HepG2 (cell line): ENCODE data around the gene TCEANC2. TPM values are rescaled to one million over a fixed set of nuclear protein-coding genes. Genes with fewer than 3 reads are reported as not detected.
A peak's percentile ranks its signal among the peaks of the same experiment; 100 is the strongest.

Source experiments
- BORCS8-MEF2B ChIP-seq: sonication (generic); formaldehyde crosslinking; IDR thresholded peaks from 2 replicates; pipeline ENCODE4 v1.8.0; 2022; ENCODE audit warnings: mild to moderate bottlenecking, missing genetic modification reagents
- ELF1 ChIP-seq: sonication (generic); formaldehyde crosslinking; IDR thresholded peaks from 2 replicates; pipeline ENCODE4 v1.4.0; 2020; ENCODE audit warnings: missing genetic modification reagents
- FIP1L1 ChIP-seq: fragments of 200-400 bp; formaldehyde crosslinking; IDR thresholded peaks from 2 replicates; pipeline ENCODE4 v1.6.1; 2018; ENCODE audit warnings: low read depth, mild to moderate bottlenecking, low read length, moderate library complexity, borderline replicate concordance; ENCODE audit not compliant: insufficient read depth
- HCFC1 ChIP-seq: fragments of 150-350 bp; IDR thresholded peaks from 2 replicates; pipeline ENCODE4 v1.6.1; 2014; ENCODE audit warnings: low read depth, low read length
- KLF9 ChIP-seq: IDR thresholded peaks from 2 replicates; pipeline ENCODE4 v1.6.1; 2016; ENCODE audit warnings: low read depth
- MIER3 ChIP-seq: IDR thresholded peaks from 2 replicates; pipeline ENCODE4 v1.6.1; 2016; ENCODE audit warnings: missing compliant biosample characterization, borderline replicate concordance
- MTF1 ChIP-seq: sonication (generic); formaldehyde crosslinking; IDR thresholded peaks from 2 replicates; pipeline ENCODE4 v1.5.0; 2020; ENCODE audit warnings: missing genetic modification reagents
- NR2F1 ChIP-seq, 2 experiments: fragments of 450-650 bp in 1 of 2; formaldehyde crosslinking in 1 of 2; IDR thresholded peaks; 2 replicates each; pipeline versions ENCODE4 v1.5.0 to v1.6.1; 2016 to 2020; ENCODE audit warnings: mild to moderate bottlenecking in 1 of 2, missing compliant biosample characterization in 1 of 2, missing genetic modification reagents in 1 of 2, moderate library complexity in 1 of 2
- PHF21A ChIP-seq: sonication (generic); formaldehyde crosslinking; IDR thresholded peaks from 2 replicates; pipeline ENCODE4 v1.5.0; 2020; ENCODE audit warnings: mild to moderate bottlenecking, missing genetic modification reagents
- RXRA ChIP-seq: sonication (generic); formaldehyde crosslinking; IDR thresholded peaks from 2 replicates; pipeline ENCODE4 v1.5.1; 2020; ENCODE audit warnings: missing genetic modification reagents
- SIN3A ChIP-seq: IDR thresholded peaks from 2 replicates; pipeline ENCODE4 v1.6.1; 2011; ENCODE audit warnings: low read depth, mild to moderate bottlenecking, control low read depth, low read length, borderline replicate concordance
- SP140L ChIP-seq: sonication (generic); formaldehyde crosslinking; IDR thresholded peaks from 2 replicates; pipeline ENCODE4 v1.4.0; 2020; ENCODE audit warnings: missing genetic modification reagents, borderline replicate concordance
- SSRP1 ChIP-seq: IDR thresholded peaks from 2 replicates; pipeline ENCODE4 v1.6.1; 2016; ENCODE audit warnings: control low read depth
- TGIF2 ChIP-seq: IDR thresholded peaks from 2 replicates; pipeline ENCODE4 v1.6.1; 2016; ENCODE audit warnings: control low read depth, missing compliant biosample characterization
- ZBTB21 ChIP-seq: sonication (generic); formaldehyde crosslinking; IDR thresholded peaks from 2 replicates; pipeline ENCODE4 v1.4.0; 2020; ENCODE audit warnings: missing genetic modification reagents
- ZFX ChIP-seq: sonication (generic); formaldehyde crosslinking; IDR thresholded peaks from 2 replicates; pipeline ENCODE4 v1.4.0; 2020; ENCODE audit warnings: mild to moderate bottlenecking, low read depth, missing genetic modification reagents, moderate library complexity
- ZNF292 ChIP-seq: sonication (generic); formaldehyde crosslinking; IDR thresholded peaks from 2 replicates; pipeline ENCODE4 v1.8.1; 2022; ENCODE audit warnings: mild to moderate bottlenecking, low read depth, missing genetic modification reagents, borderline replicate concordance
- ZNF383 ChIP-seq: sonication (generic); formaldehyde crosslinking; IDR thresholded peaks from 2 replicates; pipeline ENCODE4 v1.4.0; 2020; ENCODE audit warnings: missing genetic modification reagents, mild to moderate bottlenecking, borderline replicate concordance
- ZNF839 ChIP-seq: sonication (generic); formaldehyde crosslinking; IDR thresholded peaks from 2 replicates; pipeline ENCODE4 v1.4.0; 2020; ENCODE audit warnings: missing genetic modification reagents, mild to moderate bottlenecking, borderline replicate concordance
- ZSCAN25 ChIP-seq: sonication (generic); formaldehyde crosslinking; IDR thresholded peaks from 2 replicates; pipeline ENCODE4 v1.8.0; 2022; ENCODE audit warnings: mild to moderate bottlenecking, missing genetic modification reagents
- polyA plus RNA-seq, 8 experiments: library from polyadenylated mRNA; depleted of rRNA in 3 of 8; stranded (reverse) in 7 of 8; unstranded in 1 of 8; fragments of >200 nt; fragmentation: Illumina TruSeq in 4 of 8; extraction: Trizol in 4 of 8; gene quantifications; 2 replicates each; pipeline versions ENCODE4 v1.2.1 to v1.2.3, GENCODE V29; 2011 to 2016; ENCODE audit warnings: low read depth in 4 of 8, missing spikeins in 1 of 8, mixed read lengths in 1 of 8; ENCODE audit not compliant: insufficient read depth in 1 of 8
- total RNA-seq, 5 experiments: library from RNA; depleted of rRNA; stranded (reverse); fragments of >200 nt; fragmentation: Illumina TruSeq; extraction: Trizol; gene quantifications; 2 replicates each; pipeline ENCODE4 v1.2.3, GENCODE V29; 2016; ENCODE audit warnings: low read depth in 1 of 5
- TF ChIP-seq, protein P1 (sequence below): sonication (generic); formaldehyde crosslinking; IDR thresholded peaks from 2 replicates; pipeline ENCODE4 v1.9.0; 2021; ENCODE audit warnings: missing genetic modification reagents, mild to moderate bottlenecking, borderline replicate concordance
- TF ChIP-seq, protein P2 (sequence below): sonication (generic); formaldehyde crosslinking; conservative IDR thresholded peaks from 2 replicates; pipeline ENCODE4 v1.8.0; 2022; ENCODE audit warnings: mild to moderate bottlenecking, moderate library complexity, missing genetic modification reagents
- TF ChIP-seq, protein P3 (sequence below): sonication (generic); formaldehyde crosslinking; IDR thresholded peaks from 2 replicates; pipeline ENCODE4 v1.4.0; 2020; ENCODE audit warnings: missing genetic modification reagents
- TF ChIP-seq, protein P4 (sequence below): sonication (generic); formaldehyde crosslinking; IDR thresholded peaks from 2 replicates; pipeline ENCODE4 v1.5.0; 2020; ENCODE audit warnings: missing genetic modification reagents

Gene TCEANC2
- total and polyA plus RNA-seq, 2 of the 13 experiments (the other 11 are each of a cell fraction or from before 2014, with no cell fraction given) = 3.8 to 5.0 TPM

DNA sequence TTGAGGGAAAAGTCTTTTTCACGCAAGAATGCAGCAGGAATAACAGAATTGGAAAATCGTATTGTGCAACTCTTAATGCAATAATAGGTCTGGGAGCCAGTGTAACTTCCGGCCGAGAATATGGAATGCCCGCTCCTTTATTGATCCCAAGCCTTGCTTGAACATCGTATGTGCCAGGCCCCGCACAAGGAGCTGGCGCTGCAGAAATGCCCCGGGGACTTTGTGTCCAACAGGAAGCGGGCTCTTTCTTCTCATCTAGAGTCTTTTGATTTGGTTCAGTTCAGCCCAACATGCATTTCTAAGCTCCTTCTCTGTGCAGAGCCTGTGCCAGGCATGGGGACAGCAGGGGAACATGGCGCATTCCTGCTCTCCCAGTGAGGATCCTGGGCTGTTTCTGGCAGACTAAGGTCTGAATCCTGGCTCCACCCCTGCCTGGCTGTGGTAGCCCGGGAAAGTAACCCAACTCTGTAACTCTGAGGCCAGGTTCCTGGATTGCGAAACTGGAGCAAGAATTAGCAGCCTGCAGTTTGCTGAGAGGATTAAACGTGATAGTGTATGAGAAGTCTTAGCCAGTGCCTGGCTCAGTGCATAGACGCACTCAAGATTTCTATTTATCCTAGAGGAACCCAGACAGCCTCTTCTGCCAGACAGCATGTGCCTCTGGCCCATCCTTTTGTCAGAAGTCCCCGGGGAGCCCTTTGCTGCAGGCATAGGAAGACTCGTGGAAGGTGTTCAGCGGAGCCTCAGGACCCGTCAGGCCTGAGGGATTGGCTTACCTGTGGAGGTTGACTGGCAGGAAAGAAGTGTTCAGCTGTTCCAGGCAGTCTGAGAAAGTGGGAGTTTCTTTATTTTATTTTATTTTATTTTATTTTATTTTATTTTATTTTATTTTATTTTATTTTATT lies 100.4 kb downstream of the TCEANC2 start (continued):
- peak; percentile 90; the same call in 1 of the 2 replicates for TF ChIP-seq ZNF292
- peak; percentile 58; the same call in 1 of the 2 replicates for TF ChIP-seq ELF1 (CRISPR knock-in tag)
- TF ChIP-seq, protein P1, sequence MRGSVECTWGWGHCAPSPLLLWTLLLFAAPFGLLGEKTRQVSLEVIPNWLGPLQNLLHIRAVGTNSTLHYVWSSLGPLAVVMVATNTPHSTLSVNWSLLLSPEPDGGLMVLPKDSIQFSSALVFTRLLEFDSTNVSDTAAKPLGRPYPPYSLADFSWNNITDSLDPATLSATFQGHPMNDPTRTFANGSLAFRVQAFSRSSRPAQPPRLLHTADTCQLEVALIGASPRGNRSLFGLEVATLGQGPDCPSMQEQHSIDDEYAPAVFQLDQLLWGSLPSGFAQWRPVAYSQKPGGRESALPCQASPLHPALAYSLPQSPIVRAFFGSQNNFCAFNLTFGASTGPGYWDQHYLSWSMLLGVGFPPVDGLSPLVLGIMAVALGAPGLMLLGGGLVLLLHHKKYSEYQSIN (CRISPR knock-in tag) = no peak
- no peak for TF ChIP-seq ZFX (CRISPR knock-in tag)
- no peak for TF ChIP-seq NR2F1 (CRISPR knock-in tag; IDR thresholded peaks at IDR 0.05)
- TF ChIP-seq, protein P2, sequence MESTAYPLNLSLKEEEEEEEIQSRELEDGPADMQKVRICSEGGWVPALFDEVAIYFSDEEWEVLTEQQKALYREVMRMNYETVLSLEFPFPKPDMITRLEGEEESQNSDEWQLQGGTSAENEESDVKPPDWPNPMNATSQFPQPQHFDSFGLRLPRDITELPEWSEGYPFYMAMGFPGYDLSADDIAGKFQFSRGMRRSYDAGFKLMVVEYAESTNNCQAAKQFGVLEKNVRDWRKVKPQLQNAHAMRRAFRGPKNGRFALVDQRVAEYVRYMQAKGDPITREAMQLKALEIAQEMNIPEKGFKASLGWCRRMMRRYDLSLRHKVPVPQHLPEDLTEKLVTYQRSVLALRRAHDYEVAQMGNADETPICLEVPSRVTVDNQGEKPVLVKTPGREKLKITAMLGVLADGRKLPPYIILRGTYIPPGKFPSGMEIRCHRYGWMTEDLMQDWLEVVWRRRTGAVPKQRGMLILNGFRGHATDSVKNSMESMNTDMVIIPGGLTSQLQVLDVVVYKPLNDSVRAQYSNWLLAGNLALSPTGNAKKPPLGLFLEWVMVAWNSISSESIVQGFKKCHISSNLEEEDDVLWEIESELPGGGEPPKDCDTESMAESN = no peak
- TF ChIP-seq MTF1 (CRISPR knock-in tag) = no peak
- no peak for TF ChIP-seq KLF9
- no peak for TF ChIP-seq MIER3 (CRISPR knock-in tag)
- no peak for TF ChIP-seq TGIF2 (CRISPR knock-in tag)
- TF ChIP-seq, protein P3, sequence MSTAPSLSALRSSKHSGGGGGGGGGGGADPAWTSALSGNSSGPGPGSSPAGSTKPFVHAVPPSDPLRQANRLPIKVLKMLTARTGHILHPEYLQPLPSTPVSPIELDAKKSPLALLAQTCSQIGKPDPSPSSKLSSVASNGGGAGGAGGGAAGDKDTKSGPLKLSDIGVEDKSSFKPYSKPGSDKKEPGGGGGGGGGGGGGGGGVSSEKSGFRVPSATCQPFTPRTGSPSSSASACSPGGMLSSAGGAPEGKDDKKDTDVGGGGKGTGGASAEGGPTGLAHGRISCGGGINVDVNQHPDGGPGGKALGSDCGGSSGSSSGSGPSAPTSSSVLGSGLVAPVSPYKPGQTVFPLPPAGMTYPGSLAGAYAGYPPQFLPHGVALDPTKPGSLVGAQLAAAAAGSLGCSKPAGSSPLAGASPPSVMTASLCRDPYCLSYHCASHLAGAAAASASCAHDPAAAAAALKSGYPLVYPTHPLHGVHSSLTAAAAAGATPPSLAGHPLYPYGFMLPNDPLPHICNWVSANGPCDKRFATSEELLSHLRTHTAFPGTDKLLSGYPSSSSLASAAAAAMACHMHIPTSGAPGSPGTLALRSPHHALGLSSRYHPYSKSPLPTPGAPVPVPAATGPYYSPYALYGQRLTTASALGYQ (CRISPR knock-in tag) = no peak
- peak; percentile 70; the same call in 1 of the 2 replicates for TF ChIP-seq ZSCAN25
- TF ChIP-seq ZBTB21 (CRISPR knock-in tag) = no peak
- no peak for TF ChIP-seq ZNF839
- TF ChIP-seq, protein P4, sequence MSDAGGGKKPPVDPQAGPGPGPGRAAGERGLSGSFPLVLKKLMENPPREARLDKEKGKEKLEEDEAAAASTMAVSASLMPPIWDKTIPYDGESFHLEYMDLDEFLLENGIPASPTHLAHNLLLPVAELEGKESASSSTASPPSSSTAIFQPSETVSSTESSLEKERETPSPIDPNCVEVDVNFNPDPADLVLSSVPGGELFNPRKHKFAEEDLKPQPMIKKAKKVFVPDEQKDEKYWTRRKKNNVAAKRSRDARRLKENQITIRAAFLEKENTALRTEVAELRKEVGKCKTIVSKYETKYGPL (CRISPR knock-in tag) = no peak
- TF ChIP-seq ZNF383 (CRISPR knock-in tag) = no peak
- peak; percentile 28; the same call in 1 of the 2 replicates for TF ChIP-seq PHF21A (CRISPR knock-in tag)
- TF ChIP-seq SIN3A = no peak
- TF ChIP-seq SP140L (CRISPR knock-in tag) = no peak
- TF ChIP-seq BORCS8-MEF2B (CRISPR knock-in tag) = no peak
- no peak for TF ChIP-seq FIP1L1
- TF ChIP-seq HCFC1 = no peak
- TF ChIP-seq RXRA (CRISPR knock-in tag) = no peak; the same call in 1 of the 2 replicates
- no peak for TF ChIP-seq SSRP1 (CRISPR knock-in tag)
